WTC11 (cell line): ENCODE measurements around the gene LAT. TPM values are rescaled to one million over a fixed set of nuclear protein-coding genes. Genes with fewer than 3 reads are reported as not detected.
"Not testable (repeated sequence)": the region's sequence is repeated elsewhere in the genome, so short reads cannot be mapped to it uniquely, and the experiment has no call there.

Experiments used
- ATAC-seq: fragments of 200-7000 bp; cut with Tn5 transposase; 2 replicates; pipeline ENCODE4 v1.10.0; 2021; ENCODE audit warnings: mild to moderate bottlenecking, moderate library complexity
- CTCF ChIA-PET: fragments of 300-600 bp; sonication (Branson Sonifier 250); formaldehyde crosslinking; loops from one replicate; lab custom pipeline; 2021; ENCODE audit warnings: antibody characterized with exemption; lab: Charles Lee
- POLR2A ChIA-PET: fragments of 350-600 bp; sonication (Branson Sonifier 250); formaldehyde crosslinking; loops from one replicate; lab custom pipeline; 2021; ENCODE audit warnings: antibody characterized with exemption; lab: Charles Lee
- DNase-seq: peaks from one replicate; pipeline ENCODE4 v3.0.0; 2021; ENCODE audit warnings: low spot score
- H3K27ac Mint-ChIP-seq: 2 replicates; pipeline ENCODE4 v1.8.0; 2021; ENCODE audit warnings: mixed read lengths
- H3K27me3 Mint-ChIP-seq: 2 replicates; pipeline ENCODE4 v1.8.0; 2021; ENCODE audit warnings: low read depth, mild to moderate bottlenecking, moderate library complexity, mixed read lengths
- H3K36me3 Mint-ChIP-seq: 2 replicates; pipeline ENCODE4 v1.8.0; 2021; ENCODE audit warnings: mixed read lengths
- H3K4me1 Mint-ChIP-seq: 2 replicates; pipeline ENCODE4 v1.8.0; 2022; ENCODE audit warnings: mixed read lengths
- H3K4me3 Mint-ChIP-seq: 2 replicates; pipeline ENCODE4 v1.8.0; 2021; ENCODE audit warnings: mild to moderate bottlenecking, moderate library complexity, mixed read lengths
- H3K9me3 Mint-ChIP-seq: 2 replicates; pipeline ENCODE4 v1.8.0; 2021; ENCODE audit warnings: mixed read lengths
- ATF6 ChIP-seq: sonication (generic); formaldehyde crosslinking; IDR thresholded peaks from 2 replicates; pipeline ENCODE4 v1.8.1; 2023; ENCODE audit warnings: mild to moderate bottlenecking, missing genetic modification reagents
- CREM ChIP-seq: sonication (generic); formaldehyde crosslinking; IDR thresholded peaks from 2 replicates; pipeline ENCODE4 v1.8.1; 2022; ENCODE audit warnings: mild to moderate bottlenecking, missing genetic modification reagents, moderate library complexity
- ESRRA ChIP-seq: sonication (generic); formaldehyde crosslinking; IDR thresholded peaks from 2 replicates; pipeline ENCODE4 v1.8.1; 2022; ENCODE audit warnings: mild to moderate bottlenecking, missing genetic modification reagents, borderline replicate concordance
- FOXJ3 ChIP-seq: sonication (generic); formaldehyde crosslinking; IDR thresholded peaks from 2 replicates; pipeline ENCODE4 v1.9.0; 2021; ENCODE audit warnings: missing genetic modification reagents, mild to moderate bottlenecking, borderline replicate concordance
- GABPB1 ChIP-seq: sonication (generic); formaldehyde crosslinking; IDR thresholded peaks from 2 replicates; pipeline ENCODE4 v1.8.1; 2023; ENCODE audit warnings: mild to moderate bottlenecking, missing genetic modification reagents
- GRHL2 ChIP-seq: fragments of 250-450 bp; sonication (Bioruptor Pico); IDR thresholded peaks from 2 replicates; pipeline ENCODE4 v1.8.0; 2022; ENCODE audit warnings: mild to moderate bottlenecking, moderate library complexity; ENCODE audit not compliant: insufficient replicate concordance, severe bottlenecking
- NFATC4 ChIP-seq: fragments of 250-450 bp; sonication (Bioruptor Pico); IDR thresholded peaks from 2 replicates; pipeline ENCODE4 v1.9.0; 2021; ENCODE audit warnings: mild to moderate bottlenecking
- NR2C2 ChIP-seq: sonication (generic); formaldehyde crosslinking; IDR thresholded peaks from 2 replicates; pipeline ENCODE4 v1.8.0; 2022; ENCODE audit warnings: mild to moderate bottlenecking, missing genetic modification reagents
- PREB ChIP-seq: sonication (generic); formaldehyde crosslinking; IDR thresholded peaks from 2 replicates; pipeline ENCODE4 v1.8.1; 2022; ENCODE audit warnings: mild to moderate bottlenecking, missing genetic modification reagents, moderate library complexity, borderline replicate concordance
- PRRX2 ChIP-seq: fragments of 250-450 bp; sonication (Bioruptor Pico); IDR thresholded peaks from 2 replicates; pipeline ENCODE4 v1.8.0; 2021; ENCODE audit warnings: mild to moderate bottlenecking
- RELA ChIP-seq: sonication (generic); formaldehyde crosslinking; IDR thresholded peaks from 2 replicates; pipeline ENCODE4 v1.8.1; 2022; ENCODE audit warnings: missing genetic modification reagents, mild to moderate bottlenecking, borderline replicate concordance
- RORB ChIP-seq: fragments of 250-450 bp; sonication (Bioruptor Pico); IDR thresholded peaks from 2 replicates; pipeline ENCODE4 v1.9.0; 2021; ENCODE audit warnings: mild to moderate bottlenecking
- USF1 ChIP-seq: sonication (generic); formaldehyde crosslinking; IDR thresholded peaks from 2 replicates; pipeline ENCODE4 v1.8.0; 2022; ENCODE audit warnings: mild to moderate bottlenecking, missing genetic modification reagents
- ZBTB43 ChIP-seq: sonication (generic); formaldehyde crosslinking; IDR thresholded peaks from 2 replicates; pipeline ENCODE4 v1.8.1; 2023; ENCODE audit warnings: mild to moderate bottlenecking, missing genetic modification reagents
- total RNA-seq: library from RNA; stranded (reverse); gene quantifications from 3 replicates; pipeline ENCODE4 v1.2.3, GENCODE V29; 2021
- TF ChIP-seq, protein P1 (sequence below): sonication (generic); formaldehyde crosslinking; IDR thresholded peaks from 2 replicates; pipeline ENCODE4 v1.8.1; 2022; ENCODE audit warnings: missing genetic modification reagents, borderline replicate concordance
- TF ChIP-seq, protein P2 (sequence below): sonication (generic); formaldehyde crosslinking; IDR thresholded peaks from 2 replicates; pipeline ENCODE4 v1.8.1; 2023; ENCODE audit warnings: mild to moderate bottlenecking, missing genetic modification reagents, borderline replicate concordance
- TF ChIP-seq, protein P3 (sequence below): sonication (generic); formaldehyde crosslinking; IDR thresholded peaks from 2 replicates; pipeline ENCODE4 v1.8.1; 2023; ENCODE audit warnings: mild to moderate bottlenecking, moderate library complexity, missing genetic modification reagents
- TF ChIP-seq, protein P4 (sequence below): sonication (generic); formaldehyde crosslinking; IDR thresholded peaks from 2 replicates; pipeline ENCODE4 v1.8.1; 2022; ENCODE audit warnings: low read depth, missing genetic modification reagents, borderline replicate concordance

Gene LAT
- total RNA-seq, 1 experiment from 2014 or later = 5.6 TPM

DNA sequence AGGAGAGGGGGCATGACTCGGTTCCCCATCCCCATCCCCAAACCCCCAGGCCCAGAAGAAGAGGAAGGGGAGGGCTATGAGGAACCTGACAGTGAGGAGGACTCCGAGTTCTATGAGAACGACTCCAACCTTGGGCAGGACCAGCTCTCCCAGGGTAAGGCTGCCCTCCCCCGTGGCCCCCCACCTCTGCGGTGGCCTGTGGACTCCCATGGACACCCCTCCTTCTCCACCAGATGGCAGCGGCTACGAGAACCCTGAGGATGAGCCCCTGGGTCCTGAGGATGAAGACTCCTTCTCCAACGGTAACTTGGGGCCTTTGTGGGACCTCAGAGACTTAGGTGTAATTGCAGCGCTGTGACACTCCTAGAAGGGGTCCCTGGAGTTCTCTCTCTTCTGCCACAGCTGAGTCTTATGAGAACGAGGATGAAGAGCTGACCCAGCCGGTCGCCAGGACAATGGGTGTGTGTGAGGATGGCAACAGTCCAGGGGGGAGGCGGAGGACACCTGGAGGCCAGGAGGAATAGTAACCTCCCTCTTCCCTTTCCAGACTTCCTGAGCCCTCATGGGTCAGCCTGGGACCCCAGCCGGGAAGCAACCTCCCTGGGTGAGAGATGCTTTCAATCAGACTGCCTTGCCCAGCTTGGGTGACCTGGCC, 47.5 kb upstream of the LAT start (continued):
- TF ChIP-seq USF1 (no peak), GABPB1 (CRISPR knock-in tag) (no peak), PRRX2 (no peak), RELA (CRISPR knock-in tag) (no peak), PREB (CRISPR knock-in tag) (no peak), FOXJ3 (no peak), ZBTB43 (no peak)
- TF ChIP-seq, protein P1, sequence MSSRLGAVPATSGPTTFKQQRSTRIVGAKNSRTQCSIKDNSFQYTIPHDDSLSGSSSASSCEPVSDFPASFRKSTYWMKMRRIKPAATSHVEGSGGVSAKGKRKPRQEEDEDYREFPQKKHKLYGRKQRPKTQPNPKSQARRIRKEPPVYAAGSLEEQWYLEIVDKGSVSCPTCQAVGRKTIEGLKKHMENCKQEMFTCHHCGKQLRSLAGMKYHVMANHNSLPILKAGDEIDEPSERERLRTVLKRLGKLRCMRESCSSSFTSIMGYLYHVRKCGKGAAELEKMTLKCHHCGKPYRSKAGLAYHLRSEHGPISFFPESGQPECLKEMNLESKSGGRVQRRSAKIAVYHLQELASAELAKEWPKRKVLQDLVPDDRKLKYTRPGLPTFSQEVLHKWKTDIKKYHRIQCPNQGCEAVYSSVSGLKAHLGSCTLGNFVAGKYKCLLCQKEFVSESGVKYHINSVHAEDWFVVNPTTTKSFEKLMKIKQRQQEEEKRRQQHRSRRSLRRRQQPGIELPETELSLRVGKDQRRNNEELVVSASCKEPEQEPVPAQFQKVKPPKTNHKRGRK (CRISPR knock-in tag) = no peak
- TF ChIP-seq, protein P2, sequence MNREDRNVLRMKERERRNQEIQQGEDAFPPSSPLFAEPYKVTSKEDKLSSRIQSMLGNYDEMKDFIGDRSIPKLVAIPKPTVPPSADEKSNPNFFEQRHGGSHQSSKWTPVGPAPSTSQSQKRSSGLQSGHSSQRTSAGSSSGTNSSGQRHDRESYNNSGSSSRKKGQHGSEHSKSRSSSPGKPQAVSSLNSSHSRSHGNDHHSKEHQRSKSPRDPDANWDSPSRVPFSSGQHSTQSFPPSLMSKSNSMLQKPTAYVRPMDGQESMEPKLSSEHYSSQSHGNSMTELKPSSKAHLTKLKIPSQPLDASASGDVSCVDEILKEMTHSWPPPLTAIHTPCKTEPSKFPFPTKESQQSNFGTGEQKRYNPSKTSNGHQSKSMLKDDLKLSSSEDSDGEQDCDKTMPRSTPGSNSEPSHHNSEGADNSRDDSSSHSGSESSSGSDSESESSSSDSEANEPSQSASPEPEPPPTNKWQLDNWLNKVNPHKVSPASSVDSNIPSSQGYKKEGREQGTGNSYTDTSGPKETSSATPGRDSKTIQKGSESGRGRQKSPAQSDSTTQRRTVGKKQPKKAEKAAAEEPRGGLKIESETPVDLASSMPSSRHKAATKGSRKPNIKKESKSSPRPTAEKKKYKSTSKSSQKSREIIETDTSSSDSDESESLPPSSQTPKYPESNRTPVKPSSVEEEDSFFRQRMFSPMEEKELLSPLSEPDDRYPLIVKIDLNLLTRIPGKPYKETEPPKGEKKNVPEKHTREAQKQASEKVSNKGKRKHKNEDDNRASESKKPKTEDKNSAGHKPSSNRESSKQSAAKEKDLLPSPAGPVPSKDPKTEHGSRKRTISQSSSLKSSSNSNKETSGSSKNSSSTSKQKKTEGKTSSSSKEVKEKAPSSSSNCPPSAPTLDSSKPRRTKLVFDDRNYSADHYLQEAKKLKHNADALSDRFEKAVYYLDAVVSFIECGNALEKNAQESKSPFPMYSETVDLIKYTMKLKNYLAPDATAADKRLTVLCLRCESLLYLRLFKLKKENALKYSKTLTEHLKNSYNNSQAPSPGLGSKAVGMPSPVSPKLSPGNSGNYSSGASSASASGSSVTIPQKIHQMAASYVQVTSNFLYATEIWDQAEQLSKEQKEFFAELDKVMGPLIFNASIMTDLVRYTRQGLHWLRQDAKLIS = no peak

DNA sequence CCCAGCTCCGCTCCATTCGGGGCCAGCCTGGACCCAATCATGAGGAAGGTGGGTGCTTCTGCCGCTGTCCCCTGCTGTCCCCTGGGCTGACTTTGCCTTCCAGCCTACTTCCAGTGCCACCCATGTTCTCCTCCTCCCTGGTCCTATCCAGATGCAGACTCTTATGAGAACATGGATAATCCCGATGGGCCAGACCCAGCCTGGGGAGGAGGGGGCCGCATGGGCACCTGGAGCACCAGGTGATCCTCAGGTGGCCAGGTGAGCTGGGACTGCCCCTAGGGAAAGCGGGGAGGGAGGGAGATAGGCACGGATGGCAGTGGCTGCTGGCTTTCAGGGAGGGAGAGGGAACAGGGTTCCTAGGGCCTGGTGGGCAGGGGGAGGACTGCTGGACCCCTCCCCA, 46.1 kb upstream of the LAT start:
- Mint-ChIP-seq H3K4me3 (no peak overlapping the region), H3K4me1 (peaks cover 5% of the 10 kb centered on the region), H3K36me3 (no peaks in the 10 kb centered on the region), H3K27me3 (peaks cover 20% of the 10 kb centered on the region), H3K9me3 (no peaks in the 10 kb centered on the region), H3K27ac (no peak overlapping the region)
- TF ChIP-seq GRHL2 (CRISPR knock-in tag) = no peak
- TF ChIP-seq CREM (CRISPR knock-in tag) = no peak
- TF ChIP-seq USF1 = no peak
- no peak for TF ChIP-seq FOXJ3
- TF ChIP-seq, protein P3, sequence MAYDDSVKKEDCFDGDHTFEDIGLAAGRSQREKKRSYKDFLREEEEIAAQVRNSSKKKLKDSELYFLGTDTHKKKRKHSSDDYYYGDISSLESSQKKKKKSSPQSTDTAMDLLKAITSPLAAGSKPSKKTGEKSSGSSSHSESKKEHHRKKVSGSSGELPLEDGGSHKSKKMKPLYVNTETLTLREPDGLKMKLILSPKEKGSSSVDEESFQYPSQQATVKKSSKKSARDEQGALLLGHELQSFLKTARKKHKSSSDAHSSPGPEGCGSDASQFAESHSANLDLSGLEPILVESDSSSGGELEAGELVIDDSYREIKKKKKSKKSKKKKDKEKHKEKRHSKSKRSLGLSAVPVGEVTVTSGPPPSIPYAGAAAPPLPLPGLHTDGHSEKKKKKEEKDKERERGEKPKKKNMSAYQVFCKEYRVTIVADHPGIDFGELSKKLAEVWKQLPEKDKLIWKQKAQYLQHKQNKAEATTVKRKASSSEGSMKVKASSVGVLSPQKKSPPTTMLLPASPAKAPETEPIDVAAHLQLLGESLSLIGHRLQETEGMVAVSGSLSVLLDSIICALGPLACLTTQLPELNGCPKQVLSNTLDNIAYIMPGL (CRISPR knock-in tag) = no peak
- no peak for TF ChIP-seq RORB
- TF ChIP-seq, protein P4, sequence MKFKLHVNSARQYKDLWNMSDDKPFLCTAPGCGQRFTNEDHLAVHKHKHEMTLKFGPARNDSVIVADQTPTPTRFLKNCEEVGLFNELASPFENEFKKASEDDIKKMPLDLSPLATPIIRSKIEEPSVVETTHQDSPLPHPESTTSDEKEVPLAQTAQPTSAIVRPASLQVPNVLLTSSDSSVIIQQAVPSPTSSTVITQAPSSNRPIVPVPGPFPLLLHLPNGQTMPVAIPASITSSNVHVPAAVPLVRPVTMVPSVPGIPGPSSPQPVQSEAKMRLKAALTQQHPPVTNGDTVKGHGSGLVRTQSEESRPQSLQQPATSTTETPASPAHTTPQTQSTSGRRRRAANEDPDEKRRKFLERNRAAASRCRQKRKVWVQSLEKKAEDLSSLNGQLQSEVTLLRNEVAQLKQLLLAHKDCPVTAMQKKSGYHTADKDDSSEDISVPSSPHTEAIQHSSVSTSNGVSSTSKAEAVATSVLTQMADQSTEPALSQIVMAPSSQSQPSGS (CRISPR knock-in tag) = no peak
- TF ChIP-seq ATF6 (CRISPR knock-in tag) = no peak
- TF ChIP-seq NFATC4 (CRISPR knock-in tag) = no peak
- no peak for TF ChIP-seq ESRRA (CRISPR knock-in tag)
- no peak for TF ChIP-seq NR2C2 (CRISPR knock-in tag)
- ATAC-seq = no peak
- ChIA-PET POLR2A (no interaction called here), CTCF (interaction anchor here (1.4 to 1.7 kb wide), 2 partner anchors 13 to 92 kb away, joined by 3 to 4 read pairs; partner anchors contain the start of genes RABEP2 and TUFM)
- DNase-seq = no peak

- H3K36me3 Mint-ChIP-seq, H3K4me1 Mint-ChIP-seq, DNase-seq, ATAC-seq, POLR2A ChIA-PET, H3K4me3 Mint-ChIP-seq, H3K27ac Mint-ChIP-seq, H3K9me3 Mint-ChIP-seq: not testable (repeated sequence)
- CTCF ChIA-PET = interaction anchor here (1.7 kb wide), 1 partner anchor 14 kb away, joined by 4 read pairs; the partner anchor contains the start of gene RABEP2
- H3K27me3 Mint-ChIP-seq = peaks cover 18% of the 10 kb centered on the region
Observed at GRCh38 chr16:28939825-28940224, 45.0 kb upstream of the LAT start.
